HG03378 (cell line): ENCODE measurements around the gene KDM2A.
"Not testable (repeated sequence)": the region's sequence is repeated elsewhere in the genome, so short reads cannot be mapped to it uniquely, and the experiment has no call there.

Experiments
- ATAC-seq: cut with Tn5 transposase; IDR thresholded peaks from one replicate; pipeline ENCODE4 v1.9.1; 2021; ENCODE audit warnings: mild to moderate bottlenecking, moderate library complexity; ENCODE audit not compliant: unreplicated experiment

Gene KDM2A

DNA sequence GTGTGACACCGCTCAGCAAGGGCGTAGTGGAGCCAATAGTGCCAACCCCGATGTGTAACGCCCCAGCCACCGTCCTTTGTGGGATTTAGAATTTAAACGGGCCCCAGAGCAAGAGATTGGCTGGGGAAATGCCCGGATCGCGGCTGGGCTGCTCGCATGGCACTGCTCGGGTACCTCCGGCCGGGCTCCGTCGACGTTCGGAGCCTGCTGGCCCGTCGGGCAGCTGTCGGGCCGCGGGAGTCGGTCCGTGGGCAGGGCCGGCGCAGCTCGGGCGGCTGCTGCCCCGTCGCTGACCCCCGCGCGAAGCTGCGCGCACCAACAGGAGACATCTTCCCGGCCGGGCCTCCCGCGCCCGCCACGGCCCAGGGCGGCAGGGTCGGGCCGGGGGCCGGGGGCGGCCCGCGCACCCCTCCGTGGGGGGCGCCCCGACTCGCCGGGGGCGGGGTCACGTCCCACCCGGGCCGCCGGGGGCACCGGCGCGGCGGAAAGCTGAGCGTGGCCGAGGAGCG, 1.3 kb upstream of the KDM2A start:
- ATAC-seq = no peak

DNA sequence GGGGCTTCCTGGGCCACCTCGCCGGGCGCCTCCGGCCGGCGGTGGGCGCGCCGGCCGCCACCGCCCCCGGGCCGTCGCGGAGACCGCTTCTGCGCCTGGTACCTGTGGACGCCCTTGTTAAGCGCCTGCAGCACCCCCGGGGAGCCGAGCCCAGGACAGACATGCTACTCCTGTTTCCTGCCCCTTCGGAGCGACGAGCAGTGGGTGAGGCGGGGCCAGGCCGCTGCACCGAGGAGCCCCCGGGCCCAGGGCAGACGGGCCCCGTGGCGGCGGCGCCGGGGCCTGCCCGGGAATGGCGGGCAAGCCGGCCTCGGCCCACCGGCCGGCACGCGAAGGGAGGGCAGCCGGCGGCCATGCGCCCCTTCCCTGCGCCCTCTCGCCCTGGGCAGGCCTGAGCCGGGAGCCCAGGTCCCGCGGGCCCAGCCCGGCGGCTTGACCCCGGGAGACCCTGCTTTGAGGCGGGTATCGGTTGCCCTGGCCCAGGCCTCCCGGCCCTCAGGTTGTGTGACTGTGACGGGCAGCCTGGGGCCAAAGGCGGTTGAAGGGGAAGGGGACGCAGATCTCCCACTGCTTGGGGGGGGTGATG, 789 bp upstream of the KDM2A start:
- ATAC-seq = peak; percentile 2

DNA sequence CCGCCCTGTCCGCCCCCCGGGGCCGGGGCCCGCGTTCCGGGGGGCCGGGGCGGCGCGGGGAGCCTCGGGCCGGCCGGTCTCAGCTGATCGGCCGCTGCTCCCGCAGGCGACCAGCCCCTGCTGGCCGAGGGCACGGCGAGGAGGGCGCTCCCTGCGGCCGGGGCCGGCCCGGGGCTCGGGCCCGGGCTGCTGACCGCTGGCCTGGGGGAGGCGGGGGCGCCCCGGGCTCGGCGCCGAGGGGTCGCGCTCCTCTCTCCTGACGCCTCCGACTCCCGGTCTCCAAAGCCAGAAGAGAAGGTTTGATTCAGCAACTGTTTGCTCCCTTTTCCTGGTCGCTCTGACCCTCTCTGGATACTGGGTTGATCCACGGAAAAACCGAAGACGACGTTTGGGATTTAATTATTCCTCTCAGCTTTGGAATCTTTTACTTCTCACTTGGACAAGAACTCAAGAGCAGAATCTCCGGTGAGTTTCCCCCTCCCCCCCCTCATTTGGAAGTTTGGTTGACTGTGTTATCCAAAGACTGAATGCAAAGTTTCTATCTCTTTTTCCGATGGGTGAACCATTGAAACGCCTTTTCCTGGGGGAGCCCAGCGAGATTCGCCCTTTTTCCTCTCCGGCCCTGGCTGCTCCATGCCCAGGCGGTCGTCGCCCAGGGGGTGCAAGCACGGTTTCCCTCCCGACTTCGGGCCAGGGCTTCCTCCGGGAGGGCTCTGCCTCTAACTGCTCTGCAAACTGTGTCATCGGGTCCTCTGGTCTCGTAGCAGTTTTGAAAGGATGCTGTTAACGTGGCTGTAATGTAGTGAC, 725 bp downstream of the KDM2A start:
- ATAC-seq = no peak

DNA sequence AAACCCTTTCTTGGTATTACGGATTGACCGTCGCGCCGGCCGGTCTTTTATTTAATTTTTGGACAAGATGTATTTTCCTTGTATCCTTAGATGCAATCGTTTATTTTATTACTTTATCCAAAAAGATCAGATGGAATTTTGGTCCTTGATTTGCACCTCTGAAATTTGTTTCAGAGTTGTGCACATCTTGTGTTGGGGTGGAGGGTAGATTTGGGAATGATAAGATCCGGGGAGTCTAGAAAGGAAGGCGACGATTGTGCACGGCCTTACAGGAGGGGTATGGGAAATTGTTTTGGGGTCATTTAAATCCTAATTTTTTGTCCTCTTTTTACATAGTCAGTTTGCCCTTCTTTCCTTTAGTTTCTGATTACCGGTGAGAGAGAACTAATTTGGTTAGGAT, 1.4 kb downstream of the KDM2A start:
- no peak for ATAC-seq

DNA sequence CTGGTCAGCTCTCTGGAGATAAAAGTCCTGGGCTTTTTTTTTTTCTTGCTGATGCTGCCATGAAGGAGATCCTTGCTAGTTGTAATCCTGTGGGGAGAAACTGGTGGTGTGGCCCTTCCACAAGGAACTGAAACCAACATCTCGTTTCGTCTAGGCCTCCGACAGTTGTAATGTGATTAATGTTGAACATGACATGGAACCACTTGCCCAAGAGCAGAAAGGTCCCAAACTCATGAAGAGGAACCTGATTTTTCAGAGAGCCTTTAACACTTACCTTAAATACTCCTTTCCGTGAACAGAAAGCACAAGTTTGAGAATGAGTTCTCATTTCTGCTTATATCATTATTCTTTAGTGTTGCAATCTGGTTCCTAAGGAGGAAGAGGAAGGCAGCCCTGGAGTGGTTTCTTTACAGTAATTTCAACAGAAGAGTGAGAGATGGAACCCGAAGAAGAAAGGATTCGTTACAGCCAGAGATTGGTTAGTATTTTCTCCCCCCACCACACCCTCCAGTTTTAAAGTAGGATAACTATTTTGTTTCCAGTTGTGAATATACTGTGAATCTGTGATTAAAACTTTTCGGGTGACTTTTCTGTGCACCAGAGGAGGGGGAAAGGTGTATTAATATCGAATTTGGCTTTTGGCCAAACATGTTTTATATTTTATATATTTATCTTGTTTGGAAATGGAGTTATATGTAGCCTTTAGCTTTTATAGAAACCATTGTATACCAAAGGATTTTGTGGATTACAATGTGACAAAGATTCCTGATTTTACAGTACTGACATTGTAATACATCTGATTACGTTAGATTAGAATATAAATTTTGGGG, 2.0 kb downstream of the KDM2A start:
- ATAC-seq = no peak

DNA sequence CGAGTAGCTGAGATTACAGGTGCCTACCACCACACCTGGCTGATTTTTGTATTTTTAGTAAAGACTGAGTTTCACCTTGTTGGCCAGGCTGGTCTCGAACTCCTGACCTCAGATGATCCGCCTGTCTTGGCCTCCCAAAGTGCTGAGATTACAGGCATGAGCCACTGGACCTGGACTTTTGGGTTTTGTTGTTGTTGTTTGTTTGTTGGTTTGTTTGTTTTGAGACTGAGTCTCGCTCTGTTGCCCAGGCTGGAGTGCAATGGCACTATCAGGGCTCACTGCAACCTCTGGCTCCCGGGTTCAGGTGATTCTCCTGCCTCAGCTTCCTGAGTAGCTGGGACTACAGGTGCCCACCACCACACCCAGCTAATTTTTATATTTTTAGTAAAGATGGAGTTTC, 4.7 kb downstream of the KDM2A start:
- not testable (repeated sequence) for ATAC-seq

DNA sequence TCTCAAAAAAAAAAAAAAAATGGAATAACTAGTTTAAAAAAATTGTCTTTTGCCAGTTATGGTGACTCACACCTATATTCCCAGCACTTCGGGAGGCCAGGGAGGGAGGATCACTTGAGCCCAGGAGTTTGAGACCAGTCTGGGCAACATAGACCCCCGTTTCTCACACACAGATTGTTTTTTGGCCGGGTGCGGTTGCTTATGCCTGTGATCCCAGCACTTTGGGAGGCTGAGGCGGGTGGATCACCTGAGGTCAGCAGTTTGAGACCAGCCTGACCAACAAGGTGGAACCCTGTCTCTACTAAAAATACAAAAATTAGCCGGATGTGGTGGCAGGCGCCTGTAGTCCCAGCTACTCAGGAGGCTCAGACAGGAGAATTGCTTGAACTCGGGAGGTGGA, 7.2 kb downstream of the KDM2A start:
- ATAC-seq = not testable (repeated sequence)

DNA sequence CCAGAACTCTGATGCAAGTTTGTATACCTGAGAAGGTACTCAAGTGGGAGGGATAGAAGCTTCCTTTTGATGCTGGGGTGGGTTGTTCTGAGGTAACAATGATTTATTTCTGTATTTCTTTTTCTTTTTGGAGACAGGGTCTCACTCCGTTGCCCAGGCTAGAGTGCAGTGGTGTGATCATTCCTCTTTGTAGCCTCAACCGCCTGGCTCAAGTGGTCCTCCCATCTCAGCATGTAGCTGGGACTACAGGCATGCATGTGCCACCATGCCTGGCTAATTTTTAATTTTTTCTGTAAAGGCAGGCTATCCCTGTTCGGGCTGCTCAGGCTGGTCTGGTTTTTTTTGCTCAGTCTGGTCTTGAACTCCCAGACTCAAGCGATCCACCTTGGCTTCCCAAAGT, 7.9 kb downstream of the KDM2A start:
- no peak for ATAC-seq

DNA sequence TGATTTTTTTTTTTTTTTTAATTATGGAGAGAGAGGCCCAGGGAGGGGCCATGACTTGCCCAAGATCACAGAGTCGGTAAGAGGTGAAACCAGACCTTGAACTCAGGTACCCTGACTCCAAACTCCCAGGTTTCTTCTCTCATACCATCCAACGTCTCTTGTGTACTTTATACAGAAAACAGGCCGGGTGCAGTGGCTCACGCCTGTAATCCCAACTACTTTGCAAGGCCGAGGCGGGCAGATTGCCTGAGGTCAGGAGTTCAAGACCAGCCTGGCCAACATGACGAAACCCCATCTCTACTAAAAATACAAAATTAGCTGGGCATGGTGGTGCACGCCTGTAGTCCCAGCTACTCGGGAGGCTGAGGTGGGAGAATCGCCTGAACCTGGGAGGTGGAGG, 11.8 kb downstream of the KDM2A start:
- ATAC-seq = not testable (repeated sequence)

DNA sequence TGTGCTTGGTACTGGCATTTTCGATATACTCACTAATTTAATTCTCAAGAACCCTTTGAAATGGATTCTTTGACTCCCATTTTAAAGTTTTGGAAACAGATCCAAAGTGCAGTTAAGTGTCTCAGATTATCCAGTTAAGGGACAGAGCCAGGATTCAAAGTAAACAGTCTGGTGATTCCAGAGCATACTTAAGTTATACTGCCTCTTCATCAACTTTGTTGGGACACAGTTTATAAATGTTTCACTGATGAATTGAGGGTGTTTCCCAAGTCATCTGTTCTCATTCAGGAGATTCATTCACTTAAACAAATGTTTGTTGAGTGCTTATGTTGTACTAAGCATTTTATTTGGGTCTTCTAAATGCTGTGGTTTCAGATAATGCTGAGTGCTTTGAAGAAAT, 17.1 kb downstream of the KDM2A start:
- no peak for ATAC-seq

DNA sequence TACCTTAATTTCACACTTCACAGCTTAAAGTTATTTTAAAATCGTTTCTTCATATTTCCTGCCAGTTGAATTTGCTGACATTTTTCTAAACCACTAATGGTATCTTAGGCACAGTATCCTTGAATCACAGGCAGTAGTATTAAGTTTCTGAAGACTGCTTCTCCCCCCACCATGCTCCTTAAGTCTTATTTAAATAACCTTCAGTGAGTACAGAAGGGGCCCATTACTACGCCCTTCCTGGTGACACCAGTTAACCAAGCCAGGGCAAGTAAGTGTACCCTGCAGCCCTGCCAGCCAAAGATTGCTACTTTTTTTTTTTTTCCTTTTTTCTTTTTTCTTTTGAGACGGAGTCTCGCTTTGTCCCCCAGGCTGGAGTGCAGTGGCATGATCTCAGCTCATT, 19.9 kb downstream of the KDM2A start:
- no peak for ATAC-seq

DNA sequence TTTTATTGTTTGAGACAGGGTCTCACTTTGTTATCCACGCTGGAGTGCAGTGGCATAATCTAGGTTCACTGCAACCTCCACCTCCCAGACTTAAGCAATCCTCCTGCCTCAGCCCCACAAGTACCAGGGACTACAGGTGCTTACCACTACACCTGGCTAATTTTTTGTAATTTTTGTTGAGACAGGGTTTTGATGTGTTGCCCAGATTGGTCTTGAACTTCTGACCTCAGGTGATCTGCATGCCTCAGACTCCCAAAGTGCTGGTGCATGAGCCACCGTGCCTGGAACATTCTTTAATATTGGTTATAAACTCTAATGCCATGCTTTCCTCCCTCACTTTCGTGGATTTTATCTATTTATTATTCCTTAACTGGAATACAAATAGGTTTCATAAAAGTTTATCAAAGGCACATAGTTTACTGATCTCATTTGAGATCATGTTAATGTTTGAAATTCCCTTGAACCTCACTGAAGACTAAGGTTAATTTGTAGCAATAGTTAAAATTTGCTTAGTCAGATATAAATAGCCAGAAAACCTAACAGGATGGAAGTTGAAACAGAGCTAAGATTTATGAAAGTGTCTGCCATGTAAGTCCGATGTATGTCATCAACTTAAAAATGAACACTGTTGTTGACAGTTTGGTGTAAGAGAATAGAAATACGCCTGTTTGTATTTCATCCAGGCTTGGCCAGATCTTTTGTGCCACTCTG, 27.6 kb downstream of the KDM2A start:
- ATAC-seq = no peak

DNA sequence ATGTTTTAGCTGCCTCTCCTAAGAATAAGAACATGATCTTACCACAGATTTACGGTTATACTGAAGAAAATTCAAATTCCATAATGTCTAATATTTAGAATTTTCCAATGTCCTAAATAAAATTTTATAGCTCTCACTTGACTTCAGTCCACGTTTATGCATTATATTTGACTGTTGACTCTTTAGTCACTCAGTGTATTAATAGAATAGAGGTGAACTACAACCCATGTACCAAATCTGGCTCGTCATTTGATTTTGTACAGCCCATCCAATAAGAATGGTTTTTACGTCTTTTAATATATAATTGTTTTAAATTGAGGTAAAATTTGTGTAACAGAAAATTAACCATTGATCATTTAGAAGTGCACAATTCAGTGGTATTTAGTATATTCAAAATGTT, 34.9 kb downstream of the KDM2A start:
- ATAC-seq = no peak

DNA sequence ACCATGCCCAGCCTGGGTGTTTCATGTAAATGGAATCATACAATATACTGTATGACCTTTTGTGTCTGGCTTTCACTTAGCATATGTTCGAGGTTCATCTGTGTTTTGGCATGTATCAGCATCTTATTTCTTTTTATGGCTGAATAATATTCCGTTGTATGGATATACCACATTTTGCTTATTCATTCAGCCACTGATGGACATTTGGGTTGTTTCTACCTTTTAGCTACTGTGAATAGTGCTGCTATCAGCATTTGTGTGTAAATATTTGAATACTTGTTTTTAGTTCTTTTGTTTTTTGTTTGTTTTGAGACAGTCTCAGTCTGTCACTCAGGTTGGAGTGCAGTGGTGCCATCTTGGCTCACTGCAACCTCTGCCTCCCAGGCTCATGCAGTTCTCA, 35.7 kb downstream of the KDM2A start:
- no peak for ATAC-seq

DNA sequence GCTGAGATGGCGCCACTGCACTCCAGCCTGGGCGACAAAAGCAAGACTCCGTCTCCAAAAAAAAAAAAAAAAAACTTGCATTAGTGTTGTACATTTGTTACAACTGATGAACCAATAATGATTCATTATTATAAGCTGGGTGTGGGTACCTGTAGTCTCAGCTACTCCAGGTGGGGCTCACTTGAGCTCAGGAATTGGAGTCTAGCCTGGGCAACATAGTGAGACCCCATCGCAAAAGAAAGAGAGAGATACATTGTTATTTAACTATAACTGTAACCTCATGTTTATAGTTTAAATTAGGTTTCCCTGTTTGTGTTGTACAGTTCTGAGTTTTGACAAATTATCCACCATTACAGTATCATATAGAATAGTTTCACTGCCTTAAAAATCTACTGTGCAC, 38.6 kb downstream of the KDM2A start:
- no peak for ATAC-seq

DNA sequence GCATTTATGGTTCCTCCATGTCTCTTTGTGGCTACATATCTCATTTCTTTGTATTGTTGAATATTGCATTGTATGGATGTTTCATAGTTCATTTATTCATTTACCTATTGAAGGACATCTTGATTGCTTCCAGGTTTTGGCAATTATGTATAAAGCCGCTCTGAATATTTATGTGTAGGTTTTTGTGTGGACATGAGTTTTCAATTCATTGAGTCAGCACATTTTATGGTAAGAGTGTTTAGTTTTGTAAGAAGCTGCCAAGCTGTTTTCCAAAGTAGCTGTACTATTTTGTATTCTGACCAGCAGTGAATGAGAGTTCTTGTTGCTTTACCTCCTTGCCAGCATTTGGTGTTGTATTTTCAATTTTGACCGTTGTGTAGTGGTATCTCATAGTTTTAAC, 39.2 kb downstream of the KDM2A start:
- ATAC-seq = no peak

DNA sequence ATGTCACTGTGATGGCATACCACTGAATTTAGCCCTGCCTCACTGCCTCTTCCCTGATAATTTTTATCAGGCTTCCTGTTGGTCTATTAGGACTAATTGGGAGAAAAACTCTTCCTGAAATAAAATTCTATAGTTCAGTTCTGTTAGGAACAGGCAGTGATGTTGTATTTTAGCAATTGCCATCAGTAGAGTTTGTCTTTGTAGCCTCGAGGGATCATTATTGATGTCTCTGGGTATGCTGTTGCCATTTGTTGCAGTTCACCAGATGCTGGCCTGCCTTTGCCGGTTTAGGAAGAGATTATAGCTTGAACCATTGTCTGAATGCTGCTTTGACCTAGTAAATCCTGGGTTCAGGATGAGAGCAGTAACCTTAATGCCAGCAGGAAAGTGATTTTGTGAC, 41.0 kb downstream of the KDM2A start:
- ATAC-seq = no peak

DNA sequence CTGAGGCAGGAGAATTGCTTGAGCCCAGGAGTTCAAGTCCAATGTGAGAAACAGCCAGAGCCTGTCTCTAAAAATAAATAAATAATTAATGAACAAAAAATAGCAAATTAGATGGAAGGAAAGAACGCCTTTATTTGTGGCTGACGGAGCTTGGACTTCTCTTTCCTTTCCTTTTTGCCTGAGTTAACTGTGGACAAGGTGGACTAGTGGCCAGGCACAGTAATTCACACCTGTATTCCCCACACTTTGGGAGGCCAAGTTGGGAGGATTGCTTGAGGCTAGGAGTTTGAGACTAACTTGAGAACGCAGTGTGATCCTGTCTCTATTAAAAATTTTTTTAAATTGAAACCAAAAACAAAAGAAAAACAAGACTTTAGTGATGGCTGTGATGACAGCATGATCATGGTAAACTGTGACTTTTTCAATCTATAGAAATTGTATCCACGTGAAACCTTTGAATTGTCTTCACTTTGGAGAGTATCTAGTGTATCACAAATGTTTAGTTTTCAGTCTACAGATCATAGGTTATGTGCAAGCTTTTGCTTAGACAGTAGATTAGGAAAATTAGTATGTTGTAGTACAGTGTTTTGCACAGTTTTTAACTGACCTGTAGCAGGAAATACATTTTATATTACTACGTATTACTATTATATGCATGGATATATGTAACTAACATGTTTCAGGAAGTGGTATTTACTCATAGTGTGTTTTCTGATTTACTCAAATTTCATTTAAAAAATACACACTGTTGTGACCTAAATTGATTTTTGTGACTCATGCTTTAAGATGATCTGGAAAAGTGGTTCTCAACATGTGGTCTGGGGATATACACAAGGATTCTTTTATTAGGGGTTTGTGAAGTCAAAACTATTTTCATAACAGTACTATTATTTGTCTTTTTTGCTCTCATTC, 42.1 kb downstream of the KDM2A start:
- no peak for ATAC-seq

DNA sequence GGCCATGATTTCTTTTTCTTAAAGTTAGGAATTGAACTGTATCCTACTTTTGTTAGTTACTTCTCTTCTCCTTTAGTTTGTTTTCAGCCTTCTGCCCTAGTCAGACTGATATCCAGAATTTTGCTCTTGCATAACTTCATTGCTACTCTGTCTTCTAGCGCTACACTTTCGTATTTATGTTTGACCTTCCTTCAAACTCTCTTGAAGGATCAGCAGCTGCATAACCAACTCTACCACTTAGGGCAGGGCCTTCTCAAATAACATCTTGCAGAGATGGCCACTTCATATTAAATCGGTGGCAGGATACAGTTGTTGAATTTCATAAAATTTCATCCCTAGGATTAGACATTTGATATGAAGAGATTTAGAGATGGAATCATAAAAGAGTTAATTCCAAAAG, 43.9 kb downstream of the KDM2A start:
- no peak for ATAC-seq

DNA sequence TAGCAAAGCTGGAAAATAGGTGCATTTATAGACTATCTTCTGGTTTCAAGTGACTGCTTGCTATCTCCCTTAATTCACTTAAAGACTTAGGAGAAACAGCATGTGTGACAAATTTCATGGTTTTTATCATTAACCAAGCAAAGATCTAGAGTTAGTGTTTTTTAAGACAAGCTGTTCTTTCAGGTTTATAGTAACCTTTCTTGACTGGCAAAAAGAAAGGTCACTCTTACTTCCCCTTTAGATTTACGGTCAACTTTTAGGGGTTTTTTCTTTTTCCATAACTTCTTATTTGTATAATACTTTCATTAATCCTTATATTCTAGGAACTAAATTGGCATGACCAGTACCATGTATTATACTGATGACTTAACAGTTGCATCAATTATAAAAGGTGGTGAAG, 46.6 kb downstream of the KDM2A start:
- ATAC-seq = no peak
